Measurements from ENCODE around the gene CATSPER4. TPM values are rescaled to one million over a fixed set of nuclear protein-coding genes. Genes with fewer than 3 reads are reported as not detected.
A peak's percentile ranks its signal among the peaks of the same experiment; 100 is the strongest.
"Not testable (repeated sequence)": the region's sequence is repeated elsewhere in the genome, so short reads cannot be mapped to it uniquely, and the experiment has no call there.

Gene CATSPER4
- total and polyA plus RNA-seq, 3 experiments from 2014 or later = not detected

GRCh38 chr1:26224606-26225005 lies 34.2 kb downstream of the CATSPER4 start:
- no peak overlapping the region for H3K4me3 ChIP-seq (ENCODE audit: low read length)
- POLR2A ChIA-PET = interaction anchor here (1.0 kb wide), 1 partner anchor 10 kb away, joined by 3 read pairs; the partner anchor contains the start of gene CEP85
- no peaks in the 10 kb centered on the region for H3K9me3 ChIP-seq (ENCODE audit: low read length)

GRCh38 chr1:26225033-26225831 lies 34.8 kb downstream of the CATSPER4 start:
- H3K36me3 Mint-ChIP-seq = peaks cover 0 to 3% (median 0%) of the 10 kb centered on the region in 3 donors
- peak overlapping the region; percentile 22 to 72 (median 59) for H3K4me3 Mint-ChIP-seq
- ChIA-PET CTCF (interaction anchor here (1.3 kb wide), 1 partner anchor 36 kb away, joined by 4 read pairs; no protein-coding TSS in a partner anchor), POLR2A (interaction anchor here (1.0 kb wide), 1 partner anchor 9 kb away, joined by 3 read pairs; the partner anchor contains the start of gene CEP85)
- no peaks in the 10 kb centered on the region for H3K4me1 ChIP-seq (ENCODE audit: insufficient read depth, low read length)
- peaks cover 5 to 6% (median 6%) of the 10 kb centered on the region in 3 donors for H3K4me1 Mint-ChIP-seq
- H3K27me3 ChIP-seq (ENCODE audit: insufficient read depth, low read length, poor library complexity, severe bottlenecking) = peaks cover 4% of the 10 kb centered on the region
- no peaks in the 10 kb centered on the region for H3K9me3 ChIP-seq (ENCODE audit: low read length)
- H3K27ac Mint-ChIP-seq = peak overlapping the region in 4 of 8 donors; percentile 2 to 68 (median 50)
- H3K9me3 Mint-ChIP-seq = peaks cover 0 to 3% (median 0%) of the 10 kb centered on the region in 5 donors
- H3K27me3 Mint-ChIP-seq = peaks cover 37 to 46% of the 10 kb centered on the region in 2 donors
- peak overlapping the region; percentile 34 for H3K4me3 ChIP-seq (ENCODE audit: low read length)
- peak in 4 of 5 donors; percentile 14 to 59 (median 16) for DNase-seq
- no peaks in the 10 kb centered on the region for H3K36me3 ChIP-seq (ENCODE audit: insufficient read depth, low read length)
- no peak overlapping the region for H3K27ac ChIP-seq (ENCODE audit: low read depth, low read length)

More at GRCh38 chr1:26224606-26225005, 34.2 kb downstream of the CATSPER4 start:
- Mint-ChIP-seq H3K27ac (no peak overlapping the region), H3K4me3 (peak overlapping the region in 2 of 7 donors; percentile 38 to 52), H3K4me1 (peaks cover 5 to 6% (median 6%) of the 10 kb centered on the region in 3 donors), H3K9me3 (peaks cover 0 to 3% (median 0%) of the 10 kb centered on the region in 5 donors), H3K27me3 (peaks cover 37 to 46% of the 10 kb centered on the region in 2 donors), H3K36me3 (peaks cover 0 to 3% (median 0%) of the 10 kb centered on the region in 3 donors)
- DNase-seq = no peak
- Histone ChIP-seq H3K4me1 (ENCODE audit: insufficient read depth, low read length) (no peaks in the 10 kb centered on the region), H3K27me3 (ENCODE audit: insufficient read depth, low read length, poor library complexity, severe bottlenecking) (peaks cover 4% of the 10 kb centered on the region), H3K27ac (ENCODE audit: low read depth, low read length) (no peak overlapping the region), H3K36me3 (ENCODE audit: insufficient read depth, low read length) (no peaks in the 10 kb centered on the region)
- CTCF ChIA-PET = interaction anchor here (1.3 kb wide), 1 partner anchor 35 kb away, joined by 4 read pairs; no protein-coding TSS in a partner anchor

- peaks cover 12% of the 10 kb centered on the region for H3K4me1 ChIP-seq (ENCODE audit: insufficient read depth, low read length)
- H3K4me3 Mint-ChIP-seq; DNase-seq; H3K36me3 ChIP-seq (ENCODE audit: insufficient read depth, low read length); H3K36me3 Mint-ChIP-seq; CTCF ChIA-PET; H3K4me3 ChIP-seq (ENCODE audit: low read length); H3K27ac ChIP-seq (ENCODE audit: low read depth, low read length); H3K27ac Mint-ChIP-seq; H3K9me3 Mint-ChIP-seq; H3K9me3 ChIP-seq (ENCODE audit: low read length); H3K27me3 ChIP-seq (ENCODE audit: insufficient read depth, low read length, poor library complexity, severe bottlenecking); POLR2A ChIA-PET: not testable (repeated sequence)
- peaks cover 25 to 27% of the 10 kb centered on the region in 2 donors for H3K27me3 Mint-ChIP-seq
- H3K4me1 Mint-ChIP-seq = peaks cover 17 to 19% (median 19%) of the 10 kb centered on the region in 3 donors
Measured at GRCh38 chr1:26230682-26231081, 40.3 kb downstream of the CATSPER4 start.

GRCh38 chr1:26233903-26234643 lies 43.7 kb downstream of the CATSPER4 start, which contains the start of gene CEP85:
TSS of gene CEP85 (plus strand) at chr1:26234200. CDS start at chr1:26239784, 5,584 bp downstream.
- H3K4me1 ChIP-seq (ENCODE audit: insufficient read depth, low read length) = peaks cover 29% of the 10 kb centered on the region
- ChIA-PET POLR2A (interaction anchor here (0.5 to 1.5 kb wide), 11 partner anchors 7 to 1471 kb away, joined by 3 to 6 read pairs (median 3); partner anchors contain the start of genes PDIK1L and ZNF593), CTCF (interaction anchor here (0.7 to 5.9 kb wide), 57 partner anchors 10 to 340 kb away, joined by 3 to 87 read pairs (median 4); partner anchors contain the start of genes C1orf232, CD52, CNKSR1 and DHDDS)
- H3K4me3 ChIP-seq (ENCODE audit: low read length) = peak within 1 kb of the TSS; percentile 96
- H3K27me3 Mint-ChIP-seq = peaks cover 0 to 5% of the 10 kb centered on the region in 2 donors
- peaks cover 29 to 38% (median 35%) of the 10 kb centered on the region in 3 donors for H3K4me1 Mint-ChIP-seq
- H3K27ac Mint-ChIP-seq = peak within 1 kb of the TSS; percentile 91 to 98 (median 96)
- peak within 1 kb of the TSS; percentile 95 to 99 (median 97) for H3K4me3 Mint-ChIP-seq
- no peaks in the 10 kb centered on the region for H3K9me3 Mint-ChIP-seq
- no peaks in the 10 kb centered on the region for H3K36me3 ChIP-seq (ENCODE audit: insufficient read depth, low read length)
- peak; percentile 97 to 99 (median 98) for DNase-seq
- peaks cover 0 to 5% (median 0%) of the 10 kb centered on the region in 3 donors for H3K36me3 Mint-ChIP-seq
- no peaks in the 10 kb centered on the region for H3K9me3 ChIP-seq (ENCODE audit: low read length)
- H3K27me3 ChIP-seq (ENCODE audit: insufficient read depth, low read length, poor library complexity, severe bottlenecking) = no peaks in the 10 kb centered on the region
- peak within 1 kb of the TSS; percentile 89 for H3K27ac ChIP-seq (ENCODE audit: low read depth, low read length)

- peaks cover 29% of the 10 kb centered on the region for H3K4me1 ChIP-seq (ENCODE audit: insufficient read depth, low read length)
- no peaks in the 10 kb centered on the region for H3K9me3 Mint-ChIP-seq
- peak overlapping the region; percentile 96 for H3K4me3 ChIP-seq (ENCODE audit: low read length)
- H3K9me3 ChIP-seq (ENCODE audit: low read length) = no peaks in the 10 kb centered on the region
- H3K27me3 ChIP-seq (ENCODE audit: insufficient read depth, low read length, poor library complexity, severe bottlenecking) = no peaks in the 10 kb centered on the region
- peaks cover 29 to 38% (median 35%) of the 10 kb centered on the region in 3 donors for H3K4me1 Mint-ChIP-seq
- peaks cover 2% of the 10 kb centered on the region for H3K36me3 ChIP-seq (ENCODE audit: insufficient read depth, low read length)
- peaks cover 0 to 5% of the 10 kb centered on the region in 2 donors for H3K27me3 Mint-ChIP-seq
- peaks cover 0 to 8% (median 0%) of the 10 kb centered on the region in 3 donors for H3K36me3 Mint-ChIP-seq
- ChIA-PET CTCF (interaction anchor here (0.7 to 5.9 kb wide), 49 partner anchors 9 to 266 kb away, joined by 3 to 87 read pairs (median 5); partner anchors contain the start of genes C1orf232, CD52, CNKSR1 and DHDDS), POLR2A (interaction anchor here (0.6 to 1.5 kb wide), 9 partner anchors 8 to 448 kb away, joined by 3 to 15 read pairs (median 3); partner anchors contain the start of genes DHDDS and PDIK1L)
- H3K4me3 Mint-ChIP-seq = peak overlapping the region; percentile 95 to 99 (median 97)
- peak in 2 of 5 donors; percentile 11 to 35 for DNase-seq
- peak overlapping the region; percentile 89 for H3K27ac ChIP-seq (ENCODE audit: low read depth, low read length)
- peak overlapping the region; percentile 91 to 98 (median 96) for H3K27ac Mint-ChIP-seq
Measured at GRCh38 chr1:26234644-26235370, 44.4 kb downstream of the CATSPER4 start.

- peak overlapping the region; percentile 89 for H3K27ac ChIP-seq (ENCODE audit: low read depth, low read length)
- H3K36me3 ChIP-seq (ENCODE audit: insufficient read depth, low read length) = peaks cover 7% of the 10 kb centered on the region
- H3K4me1 ChIP-seq (ENCODE audit: insufficient read depth, low read length) = peaks cover 29% of the 10 kb centered on the region
- H3K9me3 Mint-ChIP-seq = no peaks in the 10 kb centered on the region
- peaks cover 0 to 5% of the 10 kb centered on the region in 2 donors for H3K27me3 Mint-ChIP-seq
- no peak overlapping the region for H3K4me3 ChIP-seq (ENCODE audit: low read length)
- no peak for DNase-seq
- peak overlapping the region in 2 of 7 donors; percentile 54 to 68 for H3K4me3 Mint-ChIP-seq
- ChIA-PET POLR2A (no interaction called here), CTCF (interaction anchor here (0.6 to 1.8 kb wide), 3 partner anchors 10 to 84 kb away, joined by 3 to 4 read pairs (median 3); no protein-coding TSS in a partner anchor)
- peaks cover 0 to 20% (median 0%) of the 10 kb centered on the region in 3 donors for H3K36me3 Mint-ChIP-seq
- peak overlapping the region in 1 of 8 donors; percentile 48 for H3K27ac Mint-ChIP-seq
- peaks cover 29 to 38% (median 38%) of the 10 kb centered on the region in 3 donors for H3K4me1 Mint-ChIP-seq
- H3K9me3 ChIP-seq (ENCODE audit: low read length) = no peaks in the 10 kb centered on the region
- H3K27me3 ChIP-seq (ENCODE audit: insufficient read depth, low read length, poor library complexity, severe bottlenecking) = no peaks in the 10 kb centered on the region
Measured at GRCh38 chr1:26237230-26237966, 47.0 kb downstream of the CATSPER4 start.

Measured in CD8-positive, alpha-beta memory T cell (primary cell).